Measurements from ENCODE around the gene THADA. TPM values are rescaled to one million over a fixed set of nuclear protein-coding genes. Genes with fewer than 3 reads are reported as not detected.

The THADA gene
- total RNA-seq, 1 experiment from 2014 or later: 20.1 TPM

DNA sequence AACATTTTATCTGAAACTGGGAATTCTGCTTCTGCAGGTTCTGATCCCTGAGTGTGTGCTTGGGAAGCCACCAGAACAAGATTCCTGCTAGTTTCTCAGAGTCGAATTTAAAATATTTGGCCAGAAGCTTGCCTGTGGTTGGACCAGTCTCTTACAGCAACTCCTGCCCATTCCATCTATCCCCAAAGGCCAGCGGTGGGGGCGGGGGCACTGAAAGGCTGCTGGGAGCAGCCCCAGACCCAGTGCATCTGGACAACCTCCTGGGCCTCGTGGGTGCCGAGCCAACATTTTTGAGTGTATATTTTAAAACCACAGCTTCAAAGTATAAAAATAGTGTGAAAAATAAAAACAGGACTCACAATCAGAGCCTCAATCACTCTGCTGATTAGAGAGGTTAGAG, 330.8 kb downstream of the THADA start:
- no peak overlapping the region for H2AFZ ChIP-seq (ENCODE audit: low read length)
- H3K27ac Mint-ChIP-seq: no peak overlapping the region
- peaks cover 31 to 45% of the 10 kb centered on the region in 2 experiments for H3K4me1 Mint-ChIP-seq
- no peaks in the 10 kb centered on the region for H3K79me1 ChIP-seq (ENCODE audit: insufficient read depth, low read depth, low read length, poor library complexity, severe bottlenecking)
- H4K91ac ChIP-seq (ENCODE audit: insufficient read length, low read depth, low read length): no peak overlapping the region
- H2AK5ac ChIP-seq (ENCODE audit: insufficient read length, low read length): no peak overlapping the region
- no peak overlapping the region for H4K8ac ChIP-seq (replicated peaks; ENCODE audit: insufficient read length, low read depth, low read length)
- H3K9me3 ChIP-seq (ENCODE audit: control insufficient read depth, low read depth, low read length): no peaks in the 10 kb centered on the region
- no peak overlapping the region for H3K4me2 ChIP-seq (ENCODE audit: insufficient read depth, insufficient read length, low read length)
- no peaks in the 10 kb centered on the region for H3K23me2 ChIP-seq (ENCODE audit: insufficient read length, low read depth, low read length, poor library complexity, severe bottlenecking)
- no peak overlapping the region for H2BK15ac ChIP-seq (ENCODE audit: low read depth, low read length)
- H2BK120ac ChIP-seq (ENCODE audit: low read depth, low read length, poor library complexity, severe bottlenecking): no peak overlapping the region
- H3K14ac ChIP-seq (ENCODE audit: insufficient read depth, low read length): no peak overlapping the region
- no peaks in the 10 kb centered on the region; a peak in 1 of 7 replicates for H3K36me3 Mint-ChIP-seq (ENCODE audit: insufficient read depth in 1 of 3, low read depth in 3 of 3)
- H3K79me2 ChIP-seq (ENCODE audit: insufficient read depth, low read length): no peaks in the 10 kb centered on the region
- no peak overlapping the region for H3K4me3 Mint-ChIP-seq
- no peak overlapping the region for H3K18ac ChIP-seq (ENCODE audit: insufficient read length, low read depth, low read length)
- H3K56ac ChIP-seq (ENCODE audit: insufficient read length, low read depth, low read length): no peak overlapping the region
- no peak overlapping the region for H3K9ac ChIP-seq (ENCODE audit: extremely low read depth, insufficient read length, low read length)
- no peak overlapping the region for H3K4ac ChIP-seq (ENCODE audit: low read depth, low read length)
- no peak overlapping the region for H3K23ac ChIP-seq (ENCODE audit: insufficient read length, low read depth, low read length)
- H3K9me3 Mint-ChIP-seq: no peaks in the 10 kb centered on the region
- TF ChIP-seq, protein P1, sequence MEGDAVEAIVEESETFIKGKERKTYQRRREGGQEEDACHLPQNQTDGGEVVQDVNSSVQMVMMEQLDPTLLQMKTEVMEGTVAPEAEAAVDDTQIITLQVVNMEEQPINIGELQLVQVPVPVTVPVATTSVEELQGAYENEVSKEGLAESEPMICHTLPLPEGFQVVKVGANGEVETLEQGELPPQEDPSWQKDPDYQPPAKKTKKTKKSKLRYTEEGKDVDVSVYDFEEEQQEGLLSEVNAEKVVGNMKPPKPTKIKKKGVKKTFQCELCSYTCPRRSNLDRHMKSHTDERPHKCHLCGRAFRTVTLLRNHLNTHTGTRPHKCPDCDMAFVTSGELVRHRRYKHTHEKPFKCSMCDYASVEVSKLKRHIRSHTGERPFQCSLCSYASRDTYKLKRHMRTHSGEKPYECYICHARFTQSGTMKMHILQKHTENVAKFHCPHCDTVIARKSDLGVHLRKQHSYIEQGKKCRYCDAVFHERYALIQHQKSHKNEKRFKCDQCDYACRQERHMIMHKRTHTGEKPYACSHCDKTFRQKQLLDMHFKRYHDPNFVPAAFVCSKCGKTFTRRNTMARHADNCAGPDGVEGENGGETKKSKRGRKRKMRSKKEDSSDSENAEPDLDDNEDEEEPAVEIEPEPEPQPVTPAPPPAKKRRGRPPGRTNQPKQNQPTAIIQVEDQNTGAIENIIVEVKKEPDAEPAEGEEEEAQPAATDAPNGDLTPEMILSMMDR (conservative IDR thresholded peaks at IDR 0.05): no peak
- no peaks in the 10 kb centered on the region for H3K27me3 Mint-ChIP-seq (ENCODE audit: low read depth)
- H4K20me1 ChIP-seq (ENCODE audit: control insufficient read depth, insufficient read depth, insufficient read length): no peaks in the 10 kb centered on the region
- no peak for DNase-seq
- H2BK12ac ChIP-seq (ENCODE audit: insufficient read length, low read depth, low read length): no peak overlapping the region
- WGBS (ENCODE audit: extremely low coverage, insufficient read length, low lambda C conversion rate): no CpG with 5 or more reads among the region's 5 CpGs
- no peak overlapping the region for H2BK20ac ChIP-seq (ENCODE audit: low read depth, low read length, poor library complexity, severe bottlenecking)
- no peaks in the 10 kb centered on the region for H3K27me3 ChIP-seq (ENCODE audit: insufficient read depth, low read length)
- H3K4me1 ChIP-seq (ENCODE audit: insufficient read depth, low read length): no peaks in the 10 kb centered on the region
- no peak overlapping the region for H3K27ac ChIP-seq (ENCODE audit: insufficient read length, low read depth, low read length)
- H4K5ac ChIP-seq (ENCODE audit: insufficient read length, low read depth, low read length): no peak overlapping the region
- H3T11ph ChIP-seq (ENCODE audit: low read length): no peak overlapping the region
- no peak overlapping the region for H2BK5ac ChIP-seq (ENCODE audit: insufficient read length, low read length)

All from H9 (cell line).